ENCODE data around the gene SUFU. TPM values are rescaled to one million over a fixed set of nuclear protein-coding genes. Genes with fewer than 3 reads are reported as not detected.

Gene SUFU
- total and polyA plus RNA-seq, 2 experiments from 2014 or later = 2.8 to 5.6 TPM

GRCh38 chr10:102633848-102634247, 130.1 kb downstream of the SUFU start:
- Histone ChIP-seq H3K4me2 (no peak overlapping the region), H2AFZ (no peak overlapping the region), H3K27ac (ENCODE audit: low read depth) (no peak overlapping the region), H3F3A (replicated peaks; ENCODE audit: low read depth) (peaks cover 13% of the 10 kb centered on the region), H3K4me1 (ENCODE audit: insufficient read depth) (peaks cover 32% of the 10 kb centered on the region), H4K20me1 (replicated peaks; ENCODE audit: insufficient read depth) (no peaks in the 10 kb centered on the region), H3K27me3 (ENCODE audit: insufficient read depth) (no peaks in the 10 kb centered on the region), H3K9me2 (ENCODE audit: insufficient read depth) (no peaks in the 10 kb centered on the region), H3K4me3 (no peak overlapping the region), H3K79me2 (replicated peaks; ENCODE audit: insufficient read depth) (no peaks in the 10 kb centered on the region), H3K36me3 (ENCODE audit: insufficient read depth) (no peaks in the 10 kb centered on the region)
- Mint-ChIP-seq H3K36me3 (ENCODE audit: low read depth) (no peaks in the 10 kb centered on the region), H3K27ac (no peak overlapping the region), H3K27me3 (ENCODE audit: insufficient read depth, low read depth, poor library complexity) (peaks cover 21% of the 10 kb centered on the region), H3K9me3 (no peaks in the 10 kb centered on the region; the same call in 1 of the 3 replicates), H3K4me3 (no peak overlapping the region), H3K4me1 (peaks cover 58% of the 10 kb centered on the region)
- DNase-seq (ENCODE audit: low spot score) (no peak), ATAC-seq (no peak)
- TF ChIP-seq STAT1 (IDR thresholded peaks at IDR 0.05; ENCODE audit: unreplicated experiment) (no peak), ZNF114 (CRISPR knock-in tag; IDR thresholded peaks at IDR 0.05) (no peak), ETS1 (IDR thresholded peaks at IDR 0.05) (no peak), EZH2 (IDR thresholded peaks at IDR 0.05; ENCODE audit: low read depth, unreplicated experiment) (no peak), EZH2phosphoT487 (IDR thresholded peaks at IDR 0.05; ENCODE audit: unreplicated experiment) (no peak), JUNB (IDR thresholded peaks at IDR 0.05; ENCODE audit: unreplicated experiment) (no peak), NANOG (IDR thresholded peaks at IDR 0.05; ENCODE audit: borderline replicate concordance) (no peak), POLR2AphosphoS5 (IDR thresholded peaks at IDR 0.05; ENCODE audit: low read depth) (no peak)

GRCh38 chr10:102634686-102635085, 130.9 kb downstream of the SUFU start:
- H3K36me3 Mint-ChIP-seq (ENCODE audit: low read depth) = no peaks in the 10 kb centered on the region
- TF ChIP-seq STAT1 (IDR thresholded peaks at IDR 0.05; ENCODE audit: unreplicated experiment) = no peak
- no peak for TF ChIP-seq POLR2AphosphoS5 (IDR thresholded peaks at IDR 0.05; ENCODE audit: low read depth)
- TF ChIP-seq ZNF331 (CRISPR knock-in tag; IDR thresholded peaks at IDR 0.05; ENCODE audit: low read depth) = no peak
- TF ChIP-seq NANOG (IDR thresholded peaks at IDR 0.05; ENCODE audit: borderline replicate concordance) = no peak
- TF ChIP-seq ETS1 (IDR thresholded peaks at IDR 0.05) = no peak
- no peak for TF ChIP-seq JUNB (IDR thresholded peaks at IDR 0.05; ENCODE audit: unreplicated experiment)
- TF ChIP-seq ZNF462 (CRISPR knock-in tag; IDR thresholded peaks at IDR 0.05) = no peak
- TF ChIP-seq EZH2 (IDR thresholded peaks at IDR 0.05; ENCODE audit: low read depth, unreplicated experiment) = no peak

More at GRCh38 chr10:102634686-102635085, 130.9 kb downstream of the SUFU start:
- Histone ChIP-seq H4K20me1 (replicated peaks; ENCODE audit: insufficient read depth) (no peaks in the 10 kb centered on the region), H3K36me3 (ENCODE audit: insufficient read depth) (no peaks in the 10 kb centered on the region), H3K9me2 (ENCODE audit: insufficient read depth) (no peaks in the 10 kb centered on the region), H3K4me3 (no peak overlapping the region), H3K79me2 (replicated peaks; ENCODE audit: insufficient read depth) (no peaks in the 10 kb centered on the region), H2AFZ (no peak overlapping the region), H3K27ac (ENCODE audit: low read depth) (no peak overlapping the region), H3K27me3 (ENCODE audit: insufficient read depth) (no peaks in the 10 kb centered on the region), H3F3A (replicated peaks; ENCODE audit: low read depth) (peaks cover 10% of the 10 kb centered on the region), H3K4me1 (ENCODE audit: insufficient read depth) (peaks cover 26% of the 10 kb centered on the region), H3K4me2 (no peak overlapping the region)
- H3K9me3 Mint-ChIP-seq = no peaks in the 10 kb centered on the region; the same call in 1 of the 3 replicates
- peaks cover 50% of the 10 kb centered on the region for H3K4me1 Mint-ChIP-seq
- DNase-seq (ENCODE audit: low spot score) (no peak), ATAC-seq (no peak)
- H3K4me3 Mint-ChIP-seq = no peak overlapping the region
- H3K27ac Mint-ChIP-seq = no peak overlapping the region; the same call in 1 of the 2 replicates
- peaks cover 14% of the 10 kb centered on the region for H3K27me3 Mint-ChIP-seq (ENCODE audit: insufficient read depth, low read depth, poor library complexity)
